GM10266 (cell line): ENCODE measurements around the gene STRIT1.

Experiments used
- DNase-seq: peaks from one replicate; pipeline ENCODE4 v3.0.0; 2012; ENCODE audit errors: extremely low spot score
- CTCF ChIP-seq: IDR thresholded peaks from 2 replicates; pipeline ENCODE4 v1.5.1; 2012; ENCODE audit warnings: mild to moderate bottlenecking, low read depth; ENCODE audit not compliant: control insufficient read depth, insufficient read depth; ENCODE audit errors: missing control alignments

The STRIT1 gene

GRCh38 chr3:155293516-155293915 lies at the start of gene STRIT1:
Gene STRIT1 (minus strand): TSS chr3:155293683.
- no peak for TF ChIP-seq CTCF

GRCh38 chr3:155342344-155342743 lies 48.9 kb upstream of the STRIT1 start:
- no peak for DNase-seq
- TF ChIP-seq CTCF = no peak

More at GRCh38 chr3:155293516-155293915, at the start of gene STRIT1:
- no peak for DNase-seq

- TF ChIP-seq CTCF = no peak
- no peak for DNase-seq
These were observed 45.6 kb upstream of the STRIT1 start for GRCh38 chr3:155339052-155339451.

GRCh38 chr3:155335724-155336354 lies 42.4 kb upstream of the STRIT1 start:
- no peak for DNase-seq
- TF ChIP-seq CTCF = no peak

GRCh38 chr3:155334914-155335723 lies 41.6 kb upstream of the STRIT1 start:
- DNase-seq = no peak
- no peak for TF ChIP-seq CTCF

- DNase-seq = no peak
- TF ChIP-seq CTCF = no peak
These were observed 40.9 kb upstream of the STRIT1 start for GRCh38 chr3:155334215-155334913.

GRCh38 chr3:155332716-155333115 lies 39.2 kb upstream of the STRIT1 start:
- TF ChIP-seq CTCF = no peak
- DNase-seq = no peak
